Gastrocnemius medialis (tissue), 4 donors: ENCODE results near the gene LAMA1.

Experiments
- POLR2A ChIP-seq, 2 donors: fragments of 450-650 bp; IDR thresholded peaks; one replicate each; pipeline ENCODE4 v1.6.1; 2017; ENCODE audit warnings: antibody characterized with exemption in 2 of 2, mild to moderate bottlenecking in 2 of 2, moderate library complexity in 2 of 2
- TF ChIP-seq, protein P1 (sequence below), 5 experiments: fragments of 450-650 bp in 3 of 5; fragments of 200-600 bp in 2 of 5; sonication (generic) in 2 of 5; IDR thresholded peaks in 4 of 5; conservative IDR thresholded peaks in 1 of 5; 1 replicate in 4 of 5; 2 replicates in 1 of 5; pipeline ENCODE4 v1.5.1; 2016 to 2019; ENCODE audit warnings: antibody characterized with exemption in 5 of 5, mild to moderate bottlenecking in 3 of 5, moderate library complexity in 3 of 5

DNA sequence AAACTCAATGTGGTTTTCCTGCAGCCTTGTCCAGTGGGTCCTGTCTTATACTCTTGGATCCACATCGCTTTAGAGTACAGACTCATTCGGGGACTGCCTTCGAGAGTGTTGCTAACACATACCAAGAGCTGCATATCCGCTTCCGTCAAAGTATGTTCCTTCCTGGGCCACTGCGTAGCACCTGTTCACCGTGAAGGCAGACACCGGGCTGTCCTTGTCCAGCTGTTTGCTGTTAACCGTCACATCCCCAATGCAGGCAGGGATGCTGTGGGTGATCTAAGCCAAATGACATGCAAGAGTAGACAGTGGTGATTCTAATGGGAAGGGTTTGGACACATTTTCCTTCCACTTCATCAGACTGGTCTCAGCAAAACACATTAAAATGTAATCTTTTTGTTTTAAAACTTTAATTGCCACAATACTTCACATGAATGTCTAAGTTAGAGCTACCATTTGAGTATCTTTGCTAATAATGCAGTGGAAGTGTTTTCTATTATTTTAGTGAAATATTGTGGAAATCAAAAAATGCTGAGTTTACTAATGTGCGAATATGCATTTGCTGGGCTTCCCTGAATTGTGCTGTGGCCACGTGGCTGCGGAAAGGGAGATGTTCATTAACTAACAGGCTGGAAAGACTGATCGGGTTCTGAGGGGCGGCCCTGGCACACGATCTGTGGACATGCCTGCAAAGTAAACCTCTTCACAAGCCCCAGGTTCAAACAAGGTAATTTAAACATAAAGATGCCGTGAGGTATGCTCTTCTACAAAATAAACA, 169.1 kb downstream of the LAMA1 start:
- no peak for TF ChIP-seq POLR2A (IDR thresholded peaks at IDR 0.05)
- TF ChIP-seq, protein P1, sequence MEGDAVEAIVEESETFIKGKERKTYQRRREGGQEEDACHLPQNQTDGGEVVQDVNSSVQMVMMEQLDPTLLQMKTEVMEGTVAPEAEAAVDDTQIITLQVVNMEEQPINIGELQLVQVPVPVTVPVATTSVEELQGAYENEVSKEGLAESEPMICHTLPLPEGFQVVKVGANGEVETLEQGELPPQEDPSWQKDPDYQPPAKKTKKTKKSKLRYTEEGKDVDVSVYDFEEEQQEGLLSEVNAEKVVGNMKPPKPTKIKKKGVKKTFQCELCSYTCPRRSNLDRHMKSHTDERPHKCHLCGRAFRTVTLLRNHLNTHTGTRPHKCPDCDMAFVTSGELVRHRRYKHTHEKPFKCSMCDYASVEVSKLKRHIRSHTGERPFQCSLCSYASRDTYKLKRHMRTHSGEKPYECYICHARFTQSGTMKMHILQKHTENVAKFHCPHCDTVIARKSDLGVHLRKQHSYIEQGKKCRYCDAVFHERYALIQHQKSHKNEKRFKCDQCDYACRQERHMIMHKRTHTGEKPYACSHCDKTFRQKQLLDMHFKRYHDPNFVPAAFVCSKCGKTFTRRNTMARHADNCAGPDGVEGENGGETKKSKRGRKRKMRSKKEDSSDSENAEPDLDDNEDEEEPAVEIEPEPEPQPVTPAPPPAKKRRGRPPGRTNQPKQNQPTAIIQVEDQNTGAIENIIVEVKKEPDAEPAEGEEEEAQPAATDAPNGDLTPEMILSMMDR (IDR thresholded peaks at IDR 0.05 in 4 of 5, conservative IDR thresholded peaks at IDR 0.05 in 1 of 5): no peak
